ENCODE data around the gene MARCHF10. TPM values are rescaled to one million over a fixed set of nuclear protein-coding genes. Genes with fewer than 3 reads are reported as not detected.
"Not testable (repeated sequence)": the region's sequence is repeated elsewhere in the genome, so short reads cannot be mapped to it uniquely, and the experiment has no call there.

The MARCHF10 gene
- total and polyA plus RNA-seq, 9 donors = 0.06 to 6.5 (median 0.46) TPM; not detected in 3

- Histone ChIP-seq H3K27me3 (no peaks in the 10 kb centered on the region), H3K4me3 (no peak overlapping the region), H3K9me3 (no peaks in the 10 kb centered on the region), H3K36me3 (no peaks in the 10 kb centered on the region), H3K27ac (no peak overlapping the region), H3K4me1 (ENCODE audit: insufficient read depth) (peaks cover 20% of the 10 kb centered on the region)
- TF ChIP-seq EP300 (IDR thresholded peaks at IDR 0.05) (no peak), POLR2A (IDR thresholded peaks at IDR 0.05) (no peak)
- TF ChIP-seq, protein P1, sequence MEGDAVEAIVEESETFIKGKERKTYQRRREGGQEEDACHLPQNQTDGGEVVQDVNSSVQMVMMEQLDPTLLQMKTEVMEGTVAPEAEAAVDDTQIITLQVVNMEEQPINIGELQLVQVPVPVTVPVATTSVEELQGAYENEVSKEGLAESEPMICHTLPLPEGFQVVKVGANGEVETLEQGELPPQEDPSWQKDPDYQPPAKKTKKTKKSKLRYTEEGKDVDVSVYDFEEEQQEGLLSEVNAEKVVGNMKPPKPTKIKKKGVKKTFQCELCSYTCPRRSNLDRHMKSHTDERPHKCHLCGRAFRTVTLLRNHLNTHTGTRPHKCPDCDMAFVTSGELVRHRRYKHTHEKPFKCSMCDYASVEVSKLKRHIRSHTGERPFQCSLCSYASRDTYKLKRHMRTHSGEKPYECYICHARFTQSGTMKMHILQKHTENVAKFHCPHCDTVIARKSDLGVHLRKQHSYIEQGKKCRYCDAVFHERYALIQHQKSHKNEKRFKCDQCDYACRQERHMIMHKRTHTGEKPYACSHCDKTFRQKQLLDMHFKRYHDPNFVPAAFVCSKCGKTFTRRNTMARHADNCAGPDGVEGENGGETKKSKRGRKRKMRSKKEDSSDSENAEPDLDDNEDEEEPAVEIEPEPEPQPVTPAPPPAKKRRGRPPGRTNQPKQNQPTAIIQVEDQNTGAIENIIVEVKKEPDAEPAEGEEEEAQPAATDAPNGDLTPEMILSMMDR (IDR thresholded peaks at IDR 0.05) = no peak
- 82 to 85% (median 85%) methylated on average over 8 of the region's 8 CpGs for WGBS, 3 donors
- DNase-seq = peak in 1 of 5 donors; percentile 28
- intact Hi-C loops (cut with DNase I) = loop anchor here (5.0 to 10.0 kb wide), 3 partner anchors 263 to 706 kb away; partner anchors contain the start of gene TANC2 (in 4 of the 4)
Observed at GRCh38 chr17:62701706-62702085, 106.4 kb downstream of the MARCHF10 start.

- H3K4me1 ChIP-seq (ENCODE audit: insufficient read depth) = peaks cover 23% of the 10 kb centered on the region
- no peaks in the 10 kb centered on the region for H3K27me3 ChIP-seq
- 69 to 74% (median 73%) methylated on average over 12 of the region's 12 CpGs for WGBS, 3 donors
- no peak overlapping the region for H3K4me3 ChIP-seq
- no peaks in the 10 kb centered on the region for H3K36me3 ChIP-seq
- H3K27ac ChIP-seq = no peak overlapping the region
- TF ChIP-seq EP300 (IDR thresholded peaks at IDR 0.05) = no peak
- no peak for TF ChIP-seq POLR2A (IDR thresholded peaks at IDR 0.05)
- intact Hi-C loops (cut with DNase I) = loop anchor here (5.0 to 10.0 kb wide), 3 partner anchors 264 to 706 kb away; partner anchors contain the start of gene TANC2 (in 4 of the 4)
- DNase-seq = peak in 1 of 5 donors; percentile 24
- H3K9me3 ChIP-seq = no peaks in the 10 kb centered on the region
Observed at GRCh38 chr17:62700964-62701705, 107.0 kb downstream of the MARCHF10 start.

DNA sequence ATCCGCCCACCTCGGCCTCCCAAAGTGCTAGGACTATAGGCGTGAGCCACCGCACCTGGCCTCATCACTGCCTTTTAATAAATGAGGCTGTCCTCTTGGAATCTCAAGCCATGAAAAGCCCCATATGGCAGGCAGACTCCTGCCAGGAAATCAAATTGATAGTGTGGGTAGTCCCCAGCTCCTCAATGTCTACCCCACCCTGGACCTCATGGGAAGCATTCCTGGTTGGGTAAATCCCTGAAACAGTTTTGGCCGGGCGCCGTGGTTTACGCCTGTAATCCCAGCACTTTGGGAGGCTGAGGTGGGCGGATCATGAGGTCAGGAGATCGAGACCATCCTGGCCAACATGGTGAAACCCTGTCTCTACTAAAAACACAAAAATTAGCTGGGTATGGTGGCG, 109.7 kb downstream of the MARCHF10 start:
- intact Hi-C loops (cut with DNase I) = not testable (repeated sequence)
- 77 to 83% (median 82%) methylated on average over 11 of the region's 11 CpGs for WGBS, 3 donors
- peak in 1 of 5 donors; percentile 34 for DNase-seq

DNA sequence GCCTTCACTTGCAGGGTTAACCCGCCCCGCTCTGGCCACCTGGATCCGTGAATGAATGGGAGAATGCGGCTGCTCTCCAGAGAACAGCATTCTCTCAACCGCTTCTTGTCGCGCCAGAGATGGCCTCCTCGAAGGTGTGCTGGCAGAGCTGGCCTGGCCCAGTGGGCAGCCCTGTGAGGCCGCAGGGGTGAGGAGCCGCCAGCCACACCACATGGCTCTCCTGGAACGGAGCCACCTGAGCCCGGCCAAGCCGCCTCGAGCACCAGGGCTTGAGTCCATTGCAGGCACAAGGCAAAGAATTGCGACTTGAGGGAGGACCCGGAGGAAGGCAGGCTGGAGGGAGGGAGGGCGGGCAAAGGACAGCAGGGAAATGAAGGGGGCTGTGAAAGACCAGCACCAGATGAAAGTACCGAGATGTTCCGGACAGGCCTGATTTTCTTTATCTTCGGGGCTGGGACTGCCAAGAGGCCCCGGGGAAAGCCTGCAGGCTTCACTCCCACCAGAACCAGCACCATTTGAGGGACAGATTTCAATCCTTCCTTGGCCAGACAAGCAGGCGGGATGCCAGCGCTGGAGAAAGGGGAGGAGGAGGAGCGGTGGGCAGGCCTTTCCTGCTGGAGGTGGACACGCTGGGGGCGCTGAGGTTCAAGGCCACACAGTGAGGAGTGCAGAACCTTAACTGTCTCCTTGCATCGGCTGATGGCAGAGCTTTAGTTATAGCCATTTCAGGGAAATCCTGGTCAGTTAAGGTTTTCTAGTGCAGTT, 111.2 kb downstream of the MARCHF10 start:
- DNase-seq = peak in 3 of 5 donors; percentile 40 to 68 (median 58)
- WGBS, 3 donors = 18 to 34% (median 19%) methylated on average over 26 to 27 of the region's 27 CpGs
- no peak for TF ChIP-seq POLR2A (IDR thresholded peaks at IDR 0.05)
- TF ChIP-seq, protein P1 (IDR thresholded peaks at IDR 0.05) = no peak
- TF ChIP-seq EP300 (IDR thresholded peaks at IDR 0.05) = no peak
- Histone ChIP-seq H3K4me3 (no peak overlapping the region), H3K27me3 (no peaks in the 10 kb centered on the region), H3K4me1 (ENCODE audit: insufficient read depth) (peaks cover 14% of the 10 kb centered on the region), H3K36me3 (no peaks in the 10 kb centered on the region), H3K27ac (no peak overlapping the region), H3K9me3 (no peaks in the 10 kb centered on the region)
- intact Hi-C loops (cut with DNase I) = no loop called here

More for the DNA sequence above, 109.7 kb downstream of the MARCHF10 start:
- not testable (repeated sequence) for H3K36me3 ChIP-seq, H3K4me3 ChIP-seq, H3K27me3 ChIP-seq, H3K9me3 ChIP-seq, H3K27ac ChIP-seq
- peaks cover 14% of the 10 kb centered on the region for H3K4me1 ChIP-seq (ENCODE audit: insufficient read depth)

DNA sequence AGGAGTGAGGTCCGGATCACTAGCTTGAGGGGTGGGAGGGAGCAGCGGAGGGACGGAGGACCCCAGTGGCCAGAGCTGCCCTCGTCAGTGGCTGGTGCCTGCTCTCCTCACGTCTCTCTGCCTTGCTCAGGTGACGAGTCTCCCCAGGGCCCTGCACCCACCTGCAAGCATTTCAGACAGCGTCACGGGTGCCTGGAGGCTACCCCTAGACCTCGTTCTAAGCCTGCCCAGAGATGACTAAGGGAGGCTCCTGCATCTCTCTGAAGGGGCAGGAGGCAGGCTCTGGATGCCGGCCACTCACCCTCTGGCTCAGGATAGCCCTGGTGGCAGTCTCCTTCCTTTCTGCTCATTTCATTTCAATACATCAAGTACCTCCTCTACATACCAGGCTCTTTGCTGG, 111.9 kb downstream of the MARCHF10 start:
- peaks cover 14% of the 10 kb centered on the region for H3K4me1 ChIP-seq (ENCODE audit: insufficient read depth)
- WGBS, 3 donors = 84 to 91% (median 86%) methylated on average over 10 of the region's 10 CpGs
- H3K9me3 ChIP-seq = no peaks in the 10 kb centered on the region
- TF ChIP-seq, protein P1 (IDR thresholded peaks at IDR 0.05) = no peak
- TF ChIP-seq POLR2A (IDR thresholded peaks at IDR 0.05) (no peak), EP300 (IDR thresholded peaks at IDR 0.05) (no peak)
- no peak overlapping the region for H3K27ac ChIP-seq
- DNase-seq = no peak
- H3K27me3 ChIP-seq = no peaks in the 10 kb centered on the region
- no peak overlapping the region for H3K4me3 ChIP-seq
- intact Hi-C loops (cut with DNase I) = no loop called here
- H3K36me3 ChIP-seq = no peaks in the 10 kb centered on the region

DNA sequence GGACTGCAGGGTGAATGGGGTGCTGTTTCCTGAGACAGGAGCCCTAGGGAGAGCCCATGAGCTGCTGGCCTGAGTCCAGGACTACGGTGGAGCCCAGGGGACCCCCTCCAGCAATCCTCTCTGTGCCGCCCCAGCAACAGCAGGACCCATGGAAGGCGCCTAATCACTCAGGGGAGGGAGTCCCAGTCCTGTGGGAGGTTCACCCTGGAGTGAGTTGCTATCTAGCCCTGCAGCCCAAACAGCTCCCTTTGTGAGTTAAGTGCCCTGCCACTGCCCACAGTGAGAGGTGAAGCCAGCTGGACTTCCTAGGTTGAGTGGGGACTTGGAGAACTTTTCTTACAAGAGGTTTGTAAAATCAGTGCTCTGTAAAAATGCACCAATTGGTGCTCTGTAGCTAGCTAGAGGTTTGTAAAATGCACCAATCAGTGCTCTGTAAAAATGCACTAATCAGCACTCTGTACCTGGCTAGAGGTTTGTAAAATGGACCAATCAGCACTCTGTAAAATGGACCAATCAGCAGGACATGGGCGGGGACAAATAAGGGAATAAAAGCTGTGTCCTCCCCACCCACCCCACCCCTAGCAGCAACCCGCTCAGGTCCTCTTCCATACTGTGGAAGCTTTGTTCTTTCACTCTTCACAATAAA, 112.9 kb downstream of the MARCHF10 start:
- WGBS, 3 donors = 84 to 88% (median 85%) methylated on average over 3 to 5 of the region's 5 CpGs
- intact Hi-C loops (cut with DNase I); H3K9me3 ChIP-seq; H3K36me3 ChIP-seq; H3K27me3 ChIP-seq; H3K27ac ChIP-seq; DNase-seq; H3K4me3 ChIP-seq: not testable (repeated sequence)
- H3K4me1 ChIP-seq (ENCODE audit: insufficient read depth) = peaks cover 14% of the 10 kb centered on the region

Data from ovary (tissue), 9 donors.